LNCaP clone FGC (cell line): ENCODE results near the gene SCARB1.

Experiments
- DNase-seq: peaks from one replicate; pipeline ENCODE4 v3.0.0-alpha.2; 2011; ENCODE audit warnings: low read depth
- H3K4me3 ChIP-seq: 2 replicates; pipeline ENCODE4 v1.5.1; 2011; ENCODE audit warnings: mild to moderate bottlenecking, low read depth, low read length, control low read depth
- TF ChIP-seq, protein P1 (sequence below): IDR thresholded peaks from 2 replicates; pipeline ENCODE4 v1.5.1; 2012; ENCODE audit warnings: mild to moderate bottlenecking; ENCODE audit not compliant: control insufficient read depth, insufficient read depth; ENCODE audit errors: extremely low read depth

SCARB1 gene

DNA sequence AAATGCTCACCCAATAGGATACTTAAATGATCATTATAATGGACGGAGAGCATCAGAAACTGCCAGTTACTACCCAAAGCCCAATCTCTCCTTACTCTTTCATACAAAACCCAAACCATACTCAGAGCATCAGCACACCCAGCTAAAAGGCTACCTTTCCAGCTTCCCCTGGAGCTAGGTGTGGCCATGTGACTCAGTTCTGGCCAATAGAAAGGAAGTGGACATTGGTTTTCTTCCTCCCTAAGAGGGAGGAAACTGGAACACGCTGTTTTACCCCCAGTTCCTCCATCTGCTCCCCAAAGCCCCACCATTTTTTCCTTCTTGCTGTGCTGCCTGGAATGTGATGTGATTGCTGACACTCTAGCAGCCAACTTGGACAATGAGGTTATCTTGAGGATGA is 50.7 kb downstream of the SCARB1 start:
- no peak overlapping the region for H3K4me3 ChIP-seq

DNA sequence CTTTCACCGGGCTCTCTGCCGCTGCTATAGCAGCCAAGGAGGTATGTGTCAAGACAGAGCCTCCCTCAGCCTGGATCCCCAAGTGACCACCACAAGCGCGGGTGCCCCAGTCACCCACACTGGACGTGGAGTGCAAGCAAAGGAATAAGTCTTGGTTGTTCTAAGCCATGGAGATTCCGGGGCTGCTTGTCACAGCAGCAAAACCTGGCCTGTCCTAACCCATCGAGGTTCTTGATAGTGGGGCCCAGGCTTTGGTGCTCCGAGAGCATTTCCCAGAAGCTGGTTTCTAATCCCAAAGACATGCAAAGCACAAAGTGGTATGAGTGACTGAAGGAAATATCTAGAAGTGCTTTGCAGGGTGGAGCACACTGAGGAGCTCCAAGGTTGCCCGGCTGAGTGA is 51.3 kb downstream of the SCARB1 start:
- no peak for DNase-seq
- TF ChIP-seq, protein P1, sequence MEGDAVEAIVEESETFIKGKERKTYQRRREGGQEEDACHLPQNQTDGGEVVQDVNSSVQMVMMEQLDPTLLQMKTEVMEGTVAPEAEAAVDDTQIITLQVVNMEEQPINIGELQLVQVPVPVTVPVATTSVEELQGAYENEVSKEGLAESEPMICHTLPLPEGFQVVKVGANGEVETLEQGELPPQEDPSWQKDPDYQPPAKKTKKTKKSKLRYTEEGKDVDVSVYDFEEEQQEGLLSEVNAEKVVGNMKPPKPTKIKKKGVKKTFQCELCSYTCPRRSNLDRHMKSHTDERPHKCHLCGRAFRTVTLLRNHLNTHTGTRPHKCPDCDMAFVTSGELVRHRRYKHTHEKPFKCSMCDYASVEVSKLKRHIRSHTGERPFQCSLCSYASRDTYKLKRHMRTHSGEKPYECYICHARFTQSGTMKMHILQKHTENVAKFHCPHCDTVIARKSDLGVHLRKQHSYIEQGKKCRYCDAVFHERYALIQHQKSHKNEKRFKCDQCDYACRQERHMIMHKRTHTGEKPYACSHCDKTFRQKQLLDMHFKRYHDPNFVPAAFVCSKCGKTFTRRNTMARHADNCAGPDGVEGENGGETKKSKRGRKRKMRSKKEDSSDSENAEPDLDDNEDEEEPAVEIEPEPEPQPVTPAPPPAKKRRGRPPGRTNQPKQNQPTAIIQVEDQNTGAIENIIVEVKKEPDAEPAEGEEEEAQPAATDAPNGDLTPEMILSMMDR: no peak
- no peak overlapping the region for H3K4me3 ChIP-seq

More for the DNA sequence above, 50.7 kb downstream of the SCARB1 start:
- TF ChIP-seq, protein P1: no peak
- no peak for DNase-seq

DNA sequence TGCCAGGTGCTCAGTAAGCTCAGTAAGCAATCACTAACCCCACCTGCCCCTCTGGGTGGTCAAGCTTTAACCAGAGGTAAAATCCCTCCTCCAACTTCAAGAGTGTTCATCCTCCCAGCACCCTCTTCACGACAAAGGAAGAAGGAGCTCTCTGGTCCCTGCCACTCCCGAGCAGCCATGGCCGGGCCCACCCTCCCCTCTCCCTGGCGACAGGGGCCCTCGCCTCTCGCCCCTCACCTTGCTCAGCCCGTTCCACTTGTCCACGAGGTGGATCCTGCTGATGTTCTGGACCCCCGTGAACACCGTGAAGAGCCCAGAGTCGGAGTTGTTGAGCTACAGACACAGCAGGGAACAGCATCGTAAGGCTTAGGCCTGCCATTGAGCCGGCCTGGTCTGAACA is 52.0 kb downstream of the SCARB1 start:
- TF ChIP-seq, protein P1: no peak
- no peak overlapping the region for H3K4me3 ChIP-seq
- no peak for DNase-seq

DNA sequence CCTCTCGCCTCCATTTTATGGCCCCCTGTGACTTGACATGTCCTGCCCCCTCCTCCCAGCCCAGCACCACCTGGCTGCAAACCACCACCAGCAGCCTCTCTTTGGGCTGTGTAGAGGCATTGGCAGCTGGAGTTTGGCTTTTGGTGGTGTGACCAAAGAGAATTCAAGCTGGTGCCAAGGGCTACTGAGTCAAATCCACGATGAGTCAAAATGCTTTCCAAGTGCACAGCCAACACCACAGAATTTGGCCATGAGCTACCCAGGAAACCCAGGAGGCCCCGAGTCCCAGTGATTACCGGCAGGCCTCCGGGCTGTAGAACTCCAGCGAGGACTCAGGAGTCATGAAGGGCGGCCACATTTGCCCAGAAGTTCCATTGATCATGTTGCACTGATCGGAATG is 53.8 kb downstream of the SCARB1 start:
- no peak overlapping the region for H3K4me3 ChIP-seq
- TF ChIP-seq, protein P1: no peak
- DNase-seq: no peak

DNA sequence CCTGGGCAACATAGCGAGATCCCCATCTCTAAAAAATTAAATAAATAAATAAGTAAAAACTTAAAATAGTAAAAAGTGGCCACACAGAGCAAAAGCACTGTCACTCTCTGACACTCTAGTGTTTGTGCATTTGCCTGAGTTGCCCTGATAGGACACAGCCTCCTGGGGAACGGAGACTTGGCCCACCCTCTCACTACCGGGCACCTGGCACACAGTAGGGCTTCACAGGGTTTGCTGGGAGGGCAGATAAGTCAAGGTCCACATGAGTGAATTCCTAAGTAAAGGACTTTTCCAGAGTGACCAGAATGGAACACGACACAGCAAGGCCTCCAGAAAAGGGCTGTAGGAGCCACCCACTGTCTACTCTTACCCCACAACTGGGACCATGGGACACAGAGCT is 54.3 kb downstream of the SCARB1 start:
- no peak for DNase-seq
- H3K4me3 ChIP-seq: no peak overlapping the region
- TF ChIP-seq, protein P1: no peak

DNA sequence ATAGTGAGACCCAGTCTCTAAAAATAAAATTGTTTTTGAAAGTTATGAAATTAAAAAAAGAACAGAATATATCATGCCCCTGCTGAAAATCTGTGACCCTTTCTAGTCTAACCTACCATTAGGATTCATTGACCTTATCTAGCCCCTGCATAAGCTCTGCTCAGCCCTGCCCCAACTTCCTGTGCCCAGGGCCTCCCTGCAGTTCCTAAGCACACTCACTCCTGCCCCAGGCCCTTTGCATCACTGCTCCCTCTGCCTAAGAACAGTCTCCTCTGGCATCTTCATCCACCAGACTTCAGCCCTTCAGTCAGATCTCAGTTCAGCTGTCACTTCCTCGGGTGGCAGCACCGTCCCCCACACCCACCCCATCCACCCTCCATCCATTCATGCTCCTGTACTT is 55.4 kb downstream of the SCARB1 start:
- no peak for DNase-seq

More for the DNA sequence above, 55.4 kb downstream of the SCARB1 start:
- TF ChIP-seq, protein P1: no peak
- no peak overlapping the region for H3K4me3 ChIP-seq
